NCI-H2107 treated with DMSO at 0.1 percent for 48 hours (cell line): ENCODE measurements around the gene CDCA5.
"Not testable (repeated sequence)": the region's sequence is repeated elsewhere in the genome, so short reads cannot be mapped to it uniquely, and the experiment has no call there.

ENCODE experiments used
- DNase-seq: peaks from one replicate; lab custom pipeline; 2025; ENCODE audit not compliant: unreplicated experiment; lab: John Stamatoyannopoulos, UW

The CDCA5 gene

DNA sequence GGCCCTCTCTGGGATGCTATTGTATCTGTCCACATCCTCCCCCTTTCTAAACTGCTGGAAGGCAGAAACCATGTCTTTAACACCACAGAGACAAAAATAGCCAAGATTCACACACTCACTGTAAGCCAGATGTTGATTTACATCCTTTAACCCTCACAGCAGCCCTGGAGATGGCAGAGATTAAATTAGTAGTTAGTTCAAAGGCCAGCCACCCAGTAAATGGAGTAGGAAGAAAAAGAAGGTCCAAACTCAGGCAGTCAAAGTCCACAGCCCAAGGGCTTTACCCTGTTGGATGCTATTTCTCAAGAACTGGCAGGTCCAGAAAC is 35.8 kb upstream of the CDCA5 start:
- DNase-seq = no peak

DNA sequence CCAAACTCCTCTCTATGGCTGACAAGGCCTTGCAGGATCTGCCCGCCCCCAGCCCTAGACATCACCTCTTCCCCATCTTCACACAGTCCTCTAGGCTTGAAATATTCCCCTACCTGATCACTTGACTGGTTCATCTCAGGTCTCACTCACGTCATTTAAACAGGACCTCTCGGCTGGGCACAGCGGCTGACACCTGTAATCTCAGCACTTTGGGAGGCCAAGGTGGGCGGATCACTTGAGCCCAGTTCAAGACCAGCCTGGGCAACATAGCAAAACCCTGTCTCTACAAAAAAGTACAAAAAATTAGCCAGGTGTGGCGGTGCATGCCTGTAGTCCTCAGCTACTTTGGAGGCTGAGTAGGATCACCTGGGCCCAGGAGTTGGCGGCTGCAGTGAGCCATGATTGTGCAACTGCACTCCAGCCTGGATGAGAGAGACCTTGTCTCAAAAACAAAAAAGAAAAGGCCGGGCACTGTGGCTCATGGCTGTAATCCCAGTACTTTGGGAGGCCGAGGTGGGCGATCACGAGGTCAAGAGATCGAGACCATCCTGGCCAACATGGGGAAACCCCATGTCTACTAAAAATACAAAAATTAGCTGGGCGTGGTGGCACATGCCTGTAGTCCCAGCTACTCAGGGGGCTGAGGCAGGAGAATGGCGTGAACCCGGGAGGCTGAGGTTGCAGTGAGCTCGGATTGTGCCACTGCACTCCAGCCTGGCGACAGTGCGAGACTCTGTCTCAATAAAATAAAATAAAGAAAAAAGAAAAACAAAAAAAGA is 35.2 kb upstream of the CDCA5 start:
- not testable (repeated sequence) for DNase-seq

DNA sequence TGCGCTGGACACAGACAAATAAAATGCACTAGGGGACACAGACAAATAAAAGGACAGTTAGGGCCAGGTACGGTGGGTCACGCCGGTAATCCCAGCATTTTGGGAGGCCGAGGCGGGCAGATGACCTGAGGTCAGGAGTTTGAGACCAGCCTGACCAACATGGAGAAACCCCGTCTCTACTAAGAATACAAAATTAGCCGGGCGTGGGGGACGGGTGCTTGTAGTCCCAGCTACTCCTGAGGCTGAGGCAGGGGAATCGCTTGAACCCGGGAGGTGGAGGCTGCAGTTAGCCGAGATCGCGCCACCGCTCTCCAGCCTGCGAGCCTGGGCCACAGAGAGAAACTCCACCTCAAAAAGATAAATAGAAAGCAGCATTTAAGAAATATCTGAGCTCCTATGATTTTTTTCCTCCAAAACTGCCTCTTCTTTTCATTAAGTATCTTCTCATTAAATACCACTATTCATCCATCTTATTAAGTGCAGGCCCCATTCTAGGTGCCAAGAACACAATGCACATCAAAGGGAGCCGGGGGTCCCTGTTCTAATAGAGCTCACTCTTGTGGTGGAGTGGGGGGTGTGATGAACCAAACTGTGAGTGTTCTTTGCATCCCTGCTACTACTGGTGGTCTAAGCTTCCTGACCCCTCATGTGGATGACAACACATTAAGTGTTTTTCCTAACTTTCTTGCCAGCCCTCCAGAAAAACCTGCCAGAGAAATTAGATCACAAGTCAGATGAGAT is 34.4 kb upstream of the CDCA5 start:
- DNase-seq = no peak

DNA sequence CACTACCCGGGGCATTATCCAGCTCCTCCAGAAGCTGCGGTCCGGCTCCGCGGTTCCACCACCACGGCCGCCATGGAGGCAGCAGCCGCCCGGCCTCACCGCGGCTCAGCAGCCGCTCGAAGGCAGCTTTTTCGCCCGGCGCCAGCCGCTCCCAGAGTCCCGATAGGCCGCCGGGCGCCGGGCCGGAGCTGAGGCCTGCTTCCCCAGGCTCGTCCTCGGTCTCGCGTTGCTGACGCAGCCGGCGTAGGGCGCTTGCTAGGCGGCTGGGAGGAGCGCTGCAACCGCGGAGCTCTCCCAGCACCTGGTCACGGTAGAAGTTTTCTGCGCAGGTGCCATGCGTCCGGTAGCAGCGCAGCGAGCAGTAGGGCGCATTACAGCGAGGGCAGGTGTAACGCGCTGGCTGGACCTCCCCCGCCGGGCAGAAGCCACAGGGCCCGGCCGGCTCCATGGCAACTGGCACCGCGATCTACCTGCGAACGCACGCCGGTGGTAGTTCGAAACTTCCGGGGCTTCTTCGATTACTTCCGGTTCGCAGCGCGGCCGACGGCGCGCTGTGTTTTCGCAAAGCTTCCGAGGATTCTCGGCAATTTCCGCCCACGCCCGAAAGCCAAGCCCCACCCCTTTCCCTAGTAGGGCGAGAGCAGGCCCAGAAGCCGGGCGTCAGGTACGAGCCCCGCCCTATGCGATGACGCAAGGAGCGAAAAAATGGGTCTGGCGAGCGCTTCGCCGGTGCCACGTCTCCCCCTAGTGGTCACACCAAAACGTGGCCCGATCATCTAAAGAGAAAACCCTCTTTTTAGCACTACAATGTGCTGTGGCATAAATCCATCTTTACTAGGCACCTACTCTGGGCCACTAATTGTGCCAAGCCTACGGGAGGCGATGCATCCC is 33.6 kb upstream of the CDCA5 start, which contains the start of gene ZNHIT2:
Gene ZNHIT2 (minus strand): TSS at position 496 of the 891 bp plus-strand sequence. CDS start 48 bp downstream, at position 448.
- peak; percentile 93 for DNase-seq

DNA sequence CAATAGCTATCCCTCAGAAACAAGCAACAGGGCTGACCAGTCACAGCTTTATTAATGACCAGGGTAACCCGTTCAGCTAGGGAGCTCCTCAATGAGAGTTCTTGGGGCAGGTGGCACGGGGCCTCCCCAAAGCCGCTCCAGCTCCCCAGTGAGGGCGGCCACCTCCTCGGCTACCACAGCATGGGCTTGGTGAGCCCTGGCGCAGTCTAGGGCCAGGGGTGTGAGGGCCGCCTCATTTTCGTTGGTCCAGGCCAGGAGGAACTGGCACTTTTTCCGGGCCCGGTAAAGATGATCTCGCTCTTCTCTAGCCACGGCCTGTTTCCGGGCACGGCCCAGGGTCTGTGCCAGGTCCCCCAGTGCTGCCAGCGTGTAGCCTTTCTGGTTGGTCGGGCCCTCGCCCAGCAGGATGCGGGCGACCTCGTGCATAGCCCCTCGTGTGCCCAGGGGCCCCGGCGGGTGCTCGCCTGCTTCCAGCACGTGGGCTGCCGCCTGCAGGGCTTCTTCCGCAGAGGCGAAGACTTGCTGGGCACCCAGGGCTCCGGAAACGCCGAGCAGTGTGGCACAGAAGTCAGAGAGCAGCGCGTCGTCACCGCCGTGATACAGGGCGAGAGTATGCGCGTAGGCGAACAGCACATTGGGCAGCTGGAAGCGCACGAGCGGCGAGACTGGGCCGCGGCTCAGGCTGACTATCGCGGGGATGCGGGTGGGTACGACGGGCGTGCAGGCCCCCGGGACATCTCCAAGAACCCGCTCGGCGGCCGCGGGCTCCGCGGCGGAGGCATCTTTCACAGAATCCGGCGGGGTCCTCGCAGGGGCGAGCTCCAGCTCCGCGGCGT is 32.7 kb upstream of the CDCA5 start:
- no peak for DNase-seq

DNA sequence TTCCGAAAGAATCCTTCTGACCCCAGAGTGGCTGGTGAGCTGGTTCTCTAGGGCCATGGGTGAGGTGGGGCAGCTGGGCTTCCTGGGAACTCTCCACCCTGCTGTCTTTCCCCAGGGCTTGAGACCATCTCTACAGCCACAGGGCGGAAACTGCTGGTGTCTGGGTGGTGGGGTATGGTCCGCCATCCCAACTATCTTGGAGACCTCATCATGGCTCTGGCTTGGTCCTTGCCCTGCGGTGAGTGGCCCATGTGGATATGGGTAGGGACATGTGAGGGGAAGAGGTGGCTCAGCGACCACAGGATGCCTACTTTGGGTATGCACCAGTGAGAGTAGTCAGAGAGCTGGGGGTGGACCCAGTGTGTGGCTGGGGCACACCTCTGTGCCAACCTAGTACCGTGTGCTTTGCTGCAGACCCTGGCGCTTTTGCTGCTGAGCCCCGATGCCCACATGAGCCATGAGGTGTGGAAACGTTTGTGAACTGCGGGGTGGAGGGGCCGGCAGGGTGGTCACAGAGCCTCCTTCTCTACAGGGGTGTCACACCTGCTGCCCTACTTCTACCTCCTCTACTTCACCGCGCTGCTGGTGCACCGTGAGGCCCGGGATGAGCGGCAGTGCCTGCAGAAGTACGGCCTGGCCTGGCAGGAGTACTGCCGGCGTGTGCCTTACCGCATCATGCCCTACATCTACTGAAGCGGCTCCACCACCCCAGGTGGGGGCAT is 31.7 kb upstream of the CDCA5 start:
- no peak for DNase-seq

DNA sequence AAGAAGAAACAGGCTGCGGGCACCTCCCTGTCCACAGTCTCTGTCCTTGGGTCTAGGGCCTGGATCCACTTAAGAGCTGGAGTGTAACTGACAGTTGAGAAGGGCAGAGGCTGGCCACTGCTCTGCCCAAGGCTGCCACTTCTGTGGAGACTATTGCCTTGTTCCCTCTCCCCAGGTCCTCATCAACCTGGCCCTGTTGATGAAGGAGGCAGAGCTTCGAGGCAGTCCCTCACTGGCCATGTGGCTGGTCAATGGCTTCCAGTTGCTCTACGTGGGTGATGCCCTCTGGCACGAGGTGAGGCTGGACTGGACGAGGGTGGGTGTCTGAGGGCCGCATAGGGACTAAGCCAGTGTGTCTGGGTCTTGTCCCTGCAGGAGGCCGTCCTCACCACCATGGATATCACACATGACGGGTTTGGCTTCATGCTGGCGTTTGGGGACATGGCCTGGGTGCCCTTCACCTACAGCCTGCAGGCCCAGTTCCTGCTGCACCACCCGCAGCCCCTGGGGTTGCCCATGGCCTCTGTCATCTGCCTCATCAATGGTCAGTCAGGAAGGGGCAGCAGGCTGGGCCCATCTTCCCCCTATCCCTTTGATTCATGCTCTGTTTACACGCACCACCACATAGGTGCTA is 30.8 kb upstream of the CDCA5 start:
- no peak for DNase-seq

DNA sequence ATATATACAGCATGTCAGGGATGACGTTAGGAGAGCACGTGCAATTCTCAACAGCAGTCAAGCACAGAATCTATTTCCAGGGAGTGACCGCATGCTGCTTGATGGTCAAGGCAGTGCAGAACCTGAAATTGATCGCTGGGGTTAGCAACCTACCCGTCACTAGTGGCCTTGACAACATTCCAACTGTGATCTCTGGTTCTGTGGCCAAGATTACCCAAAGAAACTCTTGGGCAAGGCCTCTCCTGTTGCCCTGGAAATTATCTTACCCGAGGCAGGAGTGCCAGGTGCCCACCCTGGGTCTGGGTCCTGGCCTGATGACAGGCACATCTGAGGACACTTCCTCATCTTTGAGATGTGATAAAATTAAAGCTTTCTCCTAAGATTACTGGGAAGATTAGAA is 30.0 kb upstream of the CDCA5 start:
- no peak for DNase-seq

DNA sequence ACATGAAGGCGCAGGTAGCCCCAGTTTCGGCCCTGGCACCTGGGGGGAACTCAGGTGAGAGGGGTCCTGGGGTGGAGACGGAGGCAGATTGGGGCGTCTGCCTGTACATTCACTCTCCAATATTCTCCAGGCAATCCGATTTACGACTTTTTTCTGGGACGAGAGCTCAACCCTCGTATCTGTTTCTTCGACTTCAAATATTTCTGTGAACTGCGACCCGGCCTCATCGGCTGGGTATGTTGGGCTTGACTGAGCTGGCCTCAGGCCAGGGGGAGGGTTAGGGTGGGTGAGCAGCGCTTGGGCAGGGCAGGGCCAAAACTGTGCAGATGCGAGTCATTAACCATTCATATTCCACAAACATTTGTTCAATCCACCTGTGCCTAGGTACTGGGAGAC is 29.5 kb upstream of the CDCA5 start:
- DNase-seq = no peak

DNA sequence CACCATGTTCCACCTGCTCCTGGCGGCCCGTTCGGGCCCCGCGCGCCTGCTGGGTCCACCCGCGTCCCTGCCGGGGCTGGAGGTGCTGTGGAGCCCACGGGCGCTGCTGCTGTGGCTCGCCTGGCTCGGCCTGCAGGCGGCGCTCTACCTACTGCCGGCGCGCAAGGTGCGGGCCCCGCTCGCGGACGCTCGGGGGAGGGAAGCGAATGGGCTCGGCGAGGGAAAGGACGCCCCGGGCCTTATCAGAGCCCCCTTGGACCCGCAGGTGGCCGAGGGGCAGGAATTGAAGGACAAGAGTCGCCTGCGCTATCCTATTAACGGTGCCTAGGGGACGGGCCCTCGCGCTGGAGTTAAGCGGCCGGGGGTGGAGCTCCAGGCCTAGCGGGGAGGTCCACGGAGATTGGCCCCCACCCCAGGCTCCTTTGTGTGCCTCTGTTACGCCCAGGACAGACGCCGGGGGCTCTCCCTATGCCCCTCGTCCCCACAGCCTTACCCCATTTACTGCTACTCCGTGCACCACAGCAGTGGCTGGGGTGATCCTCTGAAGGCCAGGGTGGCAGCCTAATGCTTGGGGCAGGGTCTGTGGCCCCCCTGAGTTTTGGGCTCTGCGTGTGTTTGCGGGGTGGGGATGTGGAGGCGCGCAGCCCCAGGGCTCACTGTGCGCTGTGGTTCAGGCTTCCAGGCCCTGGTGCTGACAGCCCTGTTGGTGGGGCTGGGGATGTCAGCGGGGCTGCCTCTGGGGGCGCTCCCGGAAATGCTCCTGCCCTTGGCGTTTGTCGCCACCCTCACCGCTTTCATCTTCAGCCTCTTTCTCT is 28.9 kb upstream of the CDCA5 start:
- no peak for DNase-seq

DNA sequence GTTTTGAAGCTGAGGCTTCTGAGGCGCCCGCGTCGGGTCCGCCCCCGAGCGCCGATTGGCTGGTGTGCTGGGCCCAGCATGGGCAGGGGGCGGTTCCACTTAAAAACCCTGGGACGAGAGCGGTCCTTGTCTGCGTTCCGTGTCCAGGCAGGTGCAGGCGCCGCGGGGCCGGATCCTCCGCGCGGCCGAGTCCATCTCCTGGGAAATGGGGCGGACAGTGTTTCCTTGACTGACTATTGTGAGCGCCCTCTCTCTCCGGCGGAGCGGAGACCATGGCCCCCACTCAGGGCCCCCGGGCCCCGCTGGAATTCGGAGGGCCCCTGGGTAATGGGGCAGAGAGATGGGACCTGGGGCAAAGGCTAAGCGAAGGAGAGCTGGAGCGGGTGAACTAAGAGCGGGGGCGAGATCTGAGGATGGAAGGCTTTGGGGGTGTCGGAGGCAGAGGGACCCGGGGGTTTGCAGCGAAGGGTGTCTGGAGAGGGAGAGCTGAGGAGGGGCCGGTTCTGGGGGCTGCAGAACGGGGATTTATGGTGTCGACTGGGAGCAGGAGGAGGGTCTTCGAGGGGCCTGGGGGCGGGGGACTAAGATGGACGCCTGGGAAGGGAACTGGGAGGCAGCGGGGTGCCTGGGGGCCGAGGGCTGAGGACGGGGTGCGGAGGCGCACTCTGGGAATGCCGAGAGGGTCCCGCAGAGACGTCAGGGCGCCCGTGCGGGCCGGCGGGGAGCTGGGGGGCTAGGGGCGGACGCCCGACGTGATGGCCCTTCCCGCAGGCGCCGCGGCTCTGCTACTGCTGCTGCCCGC is 28.1 kb upstream of the CDCA5 start, which contains the start of gene TM7SF2:
Gene TM7SF2 (plus strand): TSS at position 129 of the 802 bp plus-strand sequence. CDS start 144 bp downstream, at position 273.
- peak; percentile 80 for DNase-seq

DNA sequence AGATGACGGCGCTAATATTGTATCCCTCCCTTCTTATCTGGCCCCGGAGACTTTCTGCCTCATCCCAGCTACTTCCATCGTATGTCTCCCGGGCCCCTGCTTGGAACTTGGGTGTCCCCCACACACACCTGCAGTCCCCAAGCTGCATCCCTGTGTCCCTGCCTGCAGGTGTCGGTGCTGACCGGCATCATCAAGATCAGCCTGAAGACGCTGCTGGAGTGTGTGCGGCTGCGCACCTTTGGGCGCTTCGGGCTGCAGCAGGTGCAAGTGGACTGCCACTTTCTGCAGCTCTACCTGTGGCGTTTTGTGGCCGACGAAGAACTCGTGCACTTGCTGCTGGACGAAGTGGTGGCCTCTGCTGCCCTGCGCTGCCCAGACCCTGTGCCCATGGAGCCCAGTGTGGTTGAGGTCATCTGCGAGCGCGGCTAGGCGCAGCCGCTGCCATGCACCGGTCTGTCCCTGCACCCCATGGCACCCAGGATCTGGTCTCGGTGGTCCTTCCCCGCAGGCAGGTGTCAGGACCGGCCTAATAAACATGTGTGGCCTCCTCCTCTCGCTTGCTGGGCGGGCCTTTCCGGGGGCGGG is 27.4 kb upstream of the CDCA5 start:
- DNase-seq = no peak

DNA sequence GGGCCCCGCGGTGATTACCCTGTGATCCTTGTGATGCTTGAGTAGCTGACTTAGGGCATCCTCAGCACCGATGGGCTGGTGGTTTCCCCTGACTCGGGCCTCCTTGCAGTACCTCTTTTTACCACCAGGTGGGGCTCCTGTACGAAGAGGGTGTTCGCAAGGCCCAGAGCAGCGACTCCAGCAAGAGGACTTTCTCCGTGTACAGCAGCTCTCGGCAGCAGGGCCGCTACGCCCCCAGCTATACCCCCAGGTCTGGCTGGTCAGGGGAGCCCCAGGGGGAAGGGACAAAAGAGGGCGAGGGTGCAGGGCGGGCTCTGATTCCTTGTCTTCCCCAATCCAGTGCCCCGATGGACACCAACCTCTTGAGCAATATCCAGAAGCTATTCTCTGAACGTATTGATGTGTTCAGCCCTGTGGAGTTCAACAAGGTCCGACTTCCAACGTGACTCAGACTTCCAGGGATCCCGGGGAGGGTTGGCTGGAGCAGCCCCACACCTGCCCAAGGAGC is 26.6 kb upstream of the CDCA5 start:
- peak; percentile 67 for DNase-seq

DNA sequence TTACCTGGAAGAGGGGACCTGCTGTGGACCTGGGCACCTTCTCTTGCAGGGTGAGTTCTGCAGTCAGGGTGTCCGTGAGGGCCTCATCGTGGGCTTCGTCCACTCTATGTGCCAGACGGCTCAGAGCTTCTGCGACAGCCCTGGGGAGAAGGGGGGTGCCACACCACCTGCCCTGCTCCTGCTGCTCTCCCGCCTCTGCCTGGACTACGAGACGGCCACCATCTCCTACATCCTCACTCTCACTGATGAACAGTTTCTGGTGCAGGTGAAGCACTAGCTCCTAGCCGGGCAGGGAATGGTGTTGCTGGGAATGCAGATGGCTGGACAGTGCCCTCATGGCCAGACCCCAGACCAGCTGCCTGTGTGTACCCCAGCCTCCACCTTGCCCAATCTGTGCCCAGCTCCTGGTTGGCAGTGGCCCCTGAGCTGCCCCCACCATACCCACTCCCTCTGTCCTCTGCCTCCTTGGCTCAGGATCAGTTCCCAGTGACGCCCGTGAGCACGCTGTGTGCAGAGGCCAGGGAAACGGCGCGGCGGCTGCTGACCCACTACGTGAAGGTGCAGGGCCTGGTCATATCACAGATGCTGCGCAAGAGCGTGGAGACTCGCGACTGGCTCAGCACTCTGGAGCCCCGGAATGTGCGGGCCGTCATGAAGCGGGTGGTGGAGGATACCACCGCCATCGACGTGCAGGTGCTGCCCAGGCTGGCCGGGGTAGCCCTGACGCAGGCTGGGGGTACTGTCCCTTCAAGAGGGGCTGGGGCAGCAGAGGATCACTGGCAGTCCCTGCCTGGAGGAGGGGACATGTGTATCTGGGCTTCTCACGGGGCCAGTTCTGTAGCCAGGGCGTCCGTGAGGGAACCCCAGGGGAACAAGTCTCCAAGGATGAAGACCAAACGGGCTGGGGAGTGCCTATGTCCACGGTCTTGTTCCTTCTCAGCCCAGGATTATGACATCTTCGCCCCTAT is 25.7 kb upstream of the CDCA5 start:
- DNase-seq = no peak

DNA sequence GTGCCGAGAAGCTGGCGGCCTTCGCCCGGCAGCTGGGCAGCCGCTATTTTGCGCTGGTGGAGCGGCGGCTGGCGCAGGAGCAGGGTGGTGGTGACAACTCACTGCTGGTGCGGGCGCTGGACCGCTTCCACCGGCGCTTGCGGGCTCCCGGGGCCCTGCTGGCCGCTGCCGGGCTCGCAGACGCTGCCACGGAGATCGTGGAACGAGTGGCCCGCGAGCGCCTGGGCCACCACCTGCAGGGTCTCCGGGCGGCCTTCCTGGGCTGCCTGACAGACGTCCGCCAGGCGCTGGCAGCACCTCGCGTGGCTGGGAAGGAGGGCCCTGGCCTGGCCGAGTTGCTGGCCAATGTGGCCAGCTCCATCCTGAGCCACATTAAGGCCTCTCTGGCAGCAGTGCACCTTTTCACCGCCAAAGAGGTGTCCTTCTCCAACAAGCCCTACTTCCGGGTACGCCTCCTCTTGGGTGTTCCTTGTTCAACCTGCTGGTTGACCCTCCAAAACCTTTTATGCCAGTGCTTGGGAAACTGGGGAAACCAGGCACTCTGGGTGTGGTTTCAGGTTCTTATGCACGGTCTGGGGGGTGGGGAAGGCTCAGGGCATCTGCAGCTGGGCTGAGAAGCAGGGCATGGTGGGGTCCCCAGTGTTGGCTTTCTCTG is 24.8 kb upstream of the CDCA5 start:
- no peak for DNase-seq
